ENCODE data around the gene JAML.

GRCh38 chr11:118201966-118202365 lies 22.8 kb downstream of the JAML start:
- TF ChIP-seq POLR2AphosphoS5 (IDR thresholded peaks at IDR 0.05; ENCODE audit: borderline replicate concordance, low read depth, low read length) (no peak), FOXP2 (optimal IDR thresholded peaks at IDR 0.05; ENCODE audit: control extremely low read depth, extremely low read length, insufficient read depth) (no peak), EZH2 (IDR thresholded peaks at IDR 0.05) (no peak)

All from SK-N-MC (cell line).